HG03139 (cell line): ENCODE results near the gene ZNF486.
A peak's percentile ranks its signal among the peaks of the same experiment; 100 is the strongest.
"Not testable (repeated sequence)": the region's sequence is repeated elsewhere in the genome, so short reads cannot be mapped to it uniquely, and the experiment has no call there.

Experiments used
- ATAC-seq: cut with Tn5 transposase; IDR thresholded peaks from one replicate; pipeline ENCODE4 v1.9.1; 2021; ENCODE audit not compliant: unreplicated experiment

Gene ZNF486

GRCh38 chr19:20167020-20167644, at the start of gene ZNF486:
Gene ZNF486, plus strand, starts transcription at chr19:20167214. Its CDS starts 117 bp downstream, at chr19:20167331.
- peak; percentile 86 for ATAC-seq

- ATAC-seq: not testable (repeated sequence)
Measured at GRCh38 chr19:20118064-20118839, 48.8 kb upstream of the ZNF486 start.

GRCh38 chr19:20124879-20125278, 42.1 kb upstream of the ZNF486 start:
- no peak for ATAC-seq

- ATAC-seq: not testable (repeated sequence)
Measured at GRCh38 chr19:20132933-20133332, 34.1 kb upstream of the ZNF486 start.

GRCh38 chr19:20137714-20138113, 29.3 kb upstream of the ZNF486 start:
- not testable (repeated sequence) for ATAC-seq

GRCh38 chr19:20151617-20152145, 15.3 kb upstream of the ZNF486 start:
- ATAC-seq: no peak

GRCh38 chr19:20152506-20152905, 14.5 kb upstream of the ZNF486 start:
- not testable (repeated sequence) for ATAC-seq

GRCh38 chr19:20153281-20153680, 13.7 kb upstream of the ZNF486 start:
- no peak for ATAC-seq

GRCh38 chr19:20154636-20155035, 12.4 kb upstream of the ZNF486 start:
- ATAC-seq: no peak

GRCh38 chr19:20162821-20163220, 4.2 kb upstream of the ZNF486 start:
- no peak for ATAC-seq

- ATAC-seq: no peak
Measured at GRCh38 chr19:20164456-20164855, 2.6 kb upstream of the ZNF486 start.

- no peak for ATAC-seq
Measured at GRCh38 chr19:20165971-20166592, 932 bp upstream of the ZNF486 start.

- no peak for ATAC-seq
Measured at GRCh38 chr19:20167651-20168122, 673 bp downstream of the ZNF486 start.

GRCh38 chr19:20171285-20171684, 4.3 kb downstream of the ZNF486 start:
- ATAC-seq: no peak

GRCh38 chr19:20175848-20176247, 8.8 kb downstream of the ZNF486 start:
- not testable (repeated sequence) for ATAC-seq

GRCh38 chr19:20179956-20180355, 12.9 kb downstream of the ZNF486 start:
- not testable (repeated sequence) for ATAC-seq

GRCh38 chr19:20182222-20182785, 15.3 kb downstream of the ZNF486 start:
- no peak for ATAC-seq

GRCh38 chr19:20186174-20186573, 19.2 kb downstream of the ZNF486 start:
- ATAC-seq: no peak

- ATAC-seq: no peak
Measured at GRCh38 chr19:20197747-20198146, 30.7 kb downstream of the ZNF486 start.

- no peak for ATAC-seq
Measured at GRCh38 chr19:20209051-20209450, 42.0 kb downstream of the ZNF486 start.

- ATAC-seq: not testable (repeated sequence)
Measured at GRCh38 chr19:20214366-20214765, 47.4 kb downstream of the ZNF486 start.
